K562 (cell line): ENCODE results near the gene ARHGAP15. TPM values are rescaled to one million over a fixed set of nuclear protein-coding genes. Genes with fewer than 3 reads are reported as not detected.

Experiments used
- ATAC-seq: fragments of 200-7000 bp; cut with Tn5 transposase; 3 replicates; pipeline ENCODE4 v1.9.1; 2020; ENCODE audit warnings: moderate library complexity
- BruUV-seq: library from RNA; stranded (reverse); fragments of 400-500 nt; replicated peaks from 2 replicates; lab custom pipeline; 2021; lab: Mats Ljungman, UMichigan
- CTCF ChIA-PET: fragments of 300-600 bp; formaldehyde crosslinking; extraction: SDS; loops from one replicate; lab custom pipeline; 2021; ENCODE audit warnings: low intra/inter-chr PET ratio; lab: Yijun Ruan, JAX
- POLR2A ChIA-PET: fragments of 300-600, 350-650 bp; sonication (Branson Sonifier 250); formaldehyde crosslinking; extraction: SDS; loops from one replicate; lab custom pipeline; 2021; ENCODE audit warnings: antibody characterized with exemption, inconsistent platforms; lab: Yijun Ruan, JAX
- DNase-seq, 4 experiments: peaks; one replicate each; pipeline versions ENCODE4 v3.0.0 to v3.0.0-alpha.2; 2011 to 2018; ENCODE audit warnings: low spot score in 3 of 4, mixed read lengths in 3 of 4; ENCODE audit errors: extremely low read depth in 1 of 4
- FAIRE-seq: peaks from 2 replicates; lab custom pipeline; 2011; peaks lifted over from hg19 to GRCh38; lab: Jason Lieb, UNC
- H2AFZ ChIP-seq: 2 replicates; pipeline ENCODE4 v1.6.0; 2011; ENCODE audit warnings: low read depth, low read length, control low read depth, inconsistent platforms
- H3K27ac ChIP-seq: fragments of 200-600 bp; 3 replicates; pipeline ENCODE4 v1.8.0; 2011; ENCODE audit warnings: low read depth, mild to moderate bottlenecking, control low read depth, inconsistent platforms, low read length, moderate library complexity, mixed read lengths; ENCODE audit errors: extremely low read depth
- H3K27me3 ChIP-seq, 2 experiments: fragments of 300-600 bp in 1 of 2; 2 replicates in 1 of 2; 3 replicates in 1 of 2; pipeline versions ENCODE4 v1.6.0 to v1.8.0; 2011; ENCODE audit warnings: inconsistent platforms in 2 of 2, low read length in 2 of 2, mild to moderate bottlenecking in 1 of 2, mixed read lengths in 1 of 2, moderate library complexity in 1 of 2; ENCODE audit not compliant: control insufficient read depth in 2 of 2, insufficient read depth in 2 of 2
- H3K36me3 ChIP-seq: fragments of 300-600 bp; 3 replicates; pipeline ENCODE4 v1.8.0; 2011; ENCODE audit warnings: mild to moderate bottlenecking, low read length, inconsistent platforms; ENCODE audit not compliant: control insufficient read depth, insufficient read depth
- H3K4me1 ChIP-seq, 2 experiments: fragments of 200-600 bp in 1 of 2; replicated peaks in 1 of 2; 2 replicates in 1 of 2; 3 replicates in 1 of 2; pipeline versions ENCODE4 v1.5.1 to v1.8.0; 2011; ENCODE audit warnings: inconsistent platforms in 2 of 2, low read length in 2 of 2, mild to moderate bottlenecking in 1 of 2, mixed read lengths in 1 of 2, moderate library complexity in 1 of 2; ENCODE audit not compliant: control insufficient read depth in 2 of 2, insufficient read depth in 2 of 2
- H3K4me2 ChIP-seq: 2 replicates; pipeline ENCODE4 v1.6.1; 2011; ENCODE audit warnings: low read length, control low read depth, inconsistent platforms, mixed read lengths; ENCODE audit not compliant: insufficient read depth
- H3K4me3 ChIP-seq: fragments of 200-600 bp; sonication (generic), shearing (Covaris generic); 2 replicates; pipeline ENCODE4 v1.5.1; 2016; ENCODE audit warnings: control low read depth, inconsistent platforms
- H3K79me2 ChIP-seq: fragments of 200-600 bp; 3 replicates; pipeline ENCODE4 v1.8.0; 2011; ENCODE audit warnings: low read length, inconsistent platforms; ENCODE audit not compliant: control insufficient read depth, insufficient read depth
- H3K9ac ChIP-seq, 2 experiments: 2 replicates each; pipeline versions ENCODE4 v1.6.0 to v1.6.1; 2011; ENCODE audit warnings: low read depth in 2 of 2, low read length in 2 of 2, control low read depth in 1 of 2, inconsistent platforms in 1 of 2, mild to moderate bottlenecking in 1 of 2, mixed read lengths in 1 of 2; ENCODE audit not compliant: insufficient read depth in 1 of 2
- H3K9me1 ChIP-seq: one replicate; pipeline ENCODE4 v1.6.0; 2011; ENCODE audit warnings: inconsistent platforms, mild to moderate bottlenecking, low read length, moderate library complexity; ENCODE audit not compliant: control insufficient read depth, insufficient read depth
- H3K9me3 ChIP-seq: replicated peaks from 2 replicates; pipeline ENCODE4 v1.5.1; 2011; ENCODE audit warnings: low read depth, low read length, inconsistent platforms; ENCODE audit not compliant: control insufficient read depth, insufficient read depth
- H4K20me1 ChIP-seq: replicated peaks from 2 replicates; pipeline ENCODE4 v1.6.1; 2011; ENCODE audit warnings: low read length, inconsistent platforms, mixed read lengths; ENCODE audit not compliant: control insufficient read depth, insufficient read depth
- GTF2E2 ChIP-seq: fragments of 200-800 bp; sonication (Bioruptor generic); IDR thresholded peaks from 2 replicates; pipeline ENCODE4 v1.6.1; 2016; ENCODE audit warnings: missing genetic modification characterization, missing compliant biosample characterization
- KDM2B ChIP-seq: fragments of 250-450 bp; sonication (Bioruptor Pico); IDR thresholded peaks from 2 replicates; pipeline ENCODE4 v1.8.0; 2021; ENCODE audit warnings: mild to moderate bottlenecking, moderate library complexity
- SP2 ChIP-seq: IDR thresholded peaks from 2 replicates; pipeline ENCODE4 v1.6.1; 2011; ENCODE audit warnings: mild to moderate bottlenecking, low read depth, low read length, moderate library complexity; ENCODE audit not compliant: poor library complexity, severe bottlenecking; ENCODE audit errors: extremely low read depth
- U2AF2 ChIP-seq: fragments of 200-400 bp; formaldehyde crosslinking; optimal IDR thresholded peaks from 2 replicates; pipeline ENCODE3; 2017; ENCODE audit warnings: low read depth, mild to moderate bottlenecking, low read length
- ZNF146 ChIP-seq: IDR thresholded peaks from one replicate; pipeline ENCODE4 v1.6.1; 2018; ENCODE audit warnings: missing compliant biosample characterization; ENCODE audit not compliant: unreplicated experiment
- WGBS: fragments of 100-300 bp; shearing (Covaris generic); methylation state at CpG from one replicate; pipeline ENCODE4 v1.1.6; 2016; ENCODE audit warnings: low coverage, mixed read lengths; ENCODE audit not compliant: insufficient coverage; ENCODE audit errors: missing lambda C conversion rate; 5-methylcytosine and 5-hydroxymethylcytosine counted together
- in situ Hi-C: fragments of 300-500 bp; cut with MboI; formaldehyde crosslinking; loops from 4 replicates; pipeline ENCODE4 v1.15.0; 2018; ENCODE audit warnings: inconsistent platforms, mixed read lengths
- intact Hi-C: fragments of 100-400 bp; cut with micrococcal nuclease; formaldehyde crosslinking; loops from 2 replicates; pipeline ENCODE4 v1.14.2; 2022
- polyA plus RNA-seq, 8 experiments: library from polyadenylated mRNA; depleted of rRNA in 4 of 8; stranded (reverse) in 5 of 8; unstranded in 3 of 8; fragments of >200 nt; fragmentation: Nextera tagmentation in 2 of 8; fragmentation: Illumina TruSeq in 1 of 8; extraction: Ambion mirVana in 2 of 8; extraction: Trizol in 1 of 8; gene quantifications; 2 replicates each; pipeline versions ENCODE4 v1.2.1 to v1.2.3, GENCODE V29; 2011 to 2014; ENCODE audit warnings: inconsistent platforms in 1 of 8, missing spikeins in 1 of 8
- total RNA-seq, 7 experiments: library from RNA; depleted of rRNA in 6 of 7; stranded (reverse); fragments of >200 nt in 6 of 7; fragmentation: Illumina TruSeq in 2 of 7; extraction: Trizol in 2 of 7; gene quantifications; 2 replicates each; pipeline versions ENCODE4 v1.2.1 to v1.2.3, GENCODE V29; 2011 to 2021; ENCODE audit warnings: low replicate concordance in 1 of 7
- TF ChIP-seq, protein P1 (sequence below): fragments of 200-400 bp; formaldehyde crosslinking; IDR thresholded peaks from 2 replicates; pipeline ENCODE4 v1.6.1; 2017; ENCODE audit warnings: mild to moderate bottlenecking, low read depth, low read length, moderate library complexity

ARHGAP15 gene
- total and polyA plus RNA-seq, 9 of the 15 experiments (the other 6 are each of a cell fraction or from before 2014, with no cell fraction given) = 1.5 to 17.9 (median 7.9) TPM

DNA sequence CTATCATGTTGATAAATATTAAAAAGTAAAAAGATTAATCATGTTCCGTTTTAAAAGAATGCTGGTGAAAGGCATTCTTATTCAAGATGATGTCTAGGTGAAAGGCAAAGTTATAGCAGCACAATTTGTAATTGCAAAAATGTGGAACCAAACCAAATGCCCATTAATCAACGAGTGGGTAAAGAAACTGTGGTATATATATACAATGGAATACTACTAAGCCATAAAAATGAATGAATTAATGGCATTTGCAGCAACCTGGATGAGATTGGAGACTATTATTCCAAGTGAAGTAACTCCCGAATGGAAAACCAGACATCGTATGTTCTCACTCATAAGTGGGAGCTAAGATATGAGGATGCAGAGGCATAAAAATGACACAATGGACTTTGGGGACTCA lies 286.4 kb downstream of the ARHGAP15 start:
- Histone ChIP-seq H3K4me2 (no peak overlapping the region), H4K20me1 (no peaks in the 10 kb centered on the region), H3K9me3 (no peaks in the 10 kb centered on the region), H3K79me2 (no peaks in the 10 kb centered on the region), H3K4me3 (no peak overlapping the region), H3K4me1 (no peaks in the 10 kb centered on the region), H3K27ac (no peak overlapping the region), H3K36me3 (no peaks in the 10 kb centered on the region), H3K9me1 (no peaks in the 10 kb centered on the region), H2AFZ (no peak overlapping the region), H3K27me3 (no peaks in the 10 kb centered on the region), H3K9ac (no peak overlapping the region)
- 10% methylated on average over 4 of the region's 4 CpGs for WGBS
- no TSS peak for BruUV-seq
- intact Hi-C loops = no loop called here
- in situ Hi-C loops = no loop called here
- ChIA-PET CTCF (no interaction called here), POLR2A (no interaction called here)
- DNase-seq (no peak), FAIRE-seq (no peak), ATAC-seq (no peak)
- TF ChIP-seq, protein P1, sequence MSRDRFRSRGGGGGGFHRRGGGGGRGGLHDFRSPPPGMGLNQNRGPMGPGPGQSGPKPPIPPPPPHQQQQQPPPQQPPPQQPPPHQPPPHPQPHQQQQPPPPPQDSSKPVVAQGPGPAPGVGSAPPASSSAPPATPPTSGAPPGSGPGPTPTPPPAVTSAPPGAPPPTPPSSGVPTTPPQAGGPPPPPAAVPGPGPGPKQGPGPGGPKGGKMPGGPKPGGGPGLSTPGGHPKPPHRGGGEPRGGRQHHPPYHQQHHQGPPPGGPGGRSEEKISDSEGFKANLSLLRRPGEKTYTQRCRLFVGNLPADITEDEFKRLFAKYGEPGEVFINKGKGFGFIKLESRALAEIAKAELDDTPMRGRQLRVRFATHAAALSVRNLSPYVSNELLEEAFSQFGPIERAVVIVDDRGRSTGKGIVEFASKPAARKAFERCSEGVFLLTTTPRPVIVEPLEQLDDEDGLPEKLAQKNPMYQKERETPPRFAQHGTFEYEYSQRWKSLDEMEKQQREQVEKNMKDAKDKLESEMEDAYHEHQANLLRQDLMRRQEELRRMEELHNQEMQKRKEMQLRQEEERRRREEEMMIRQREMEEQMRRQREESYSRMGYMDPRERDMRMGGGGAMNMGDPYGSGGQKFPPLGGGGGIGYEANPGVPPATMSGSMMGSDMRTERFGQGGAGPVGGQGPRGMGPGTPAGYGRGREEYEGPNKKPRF = no peak
- no peak for TF ChIP-seq KDM2B (CRISPR knock-in tag)
- no peak for TF ChIP-seq U2AF2
- TF ChIP-seq GTF2E2 (tag) = no peak
- TF ChIP-seq SP2 = no peak
- peak; percentile 15 for TF ChIP-seq ZNF146
